ENCODE data around the gene NLGN2.

DNA sequence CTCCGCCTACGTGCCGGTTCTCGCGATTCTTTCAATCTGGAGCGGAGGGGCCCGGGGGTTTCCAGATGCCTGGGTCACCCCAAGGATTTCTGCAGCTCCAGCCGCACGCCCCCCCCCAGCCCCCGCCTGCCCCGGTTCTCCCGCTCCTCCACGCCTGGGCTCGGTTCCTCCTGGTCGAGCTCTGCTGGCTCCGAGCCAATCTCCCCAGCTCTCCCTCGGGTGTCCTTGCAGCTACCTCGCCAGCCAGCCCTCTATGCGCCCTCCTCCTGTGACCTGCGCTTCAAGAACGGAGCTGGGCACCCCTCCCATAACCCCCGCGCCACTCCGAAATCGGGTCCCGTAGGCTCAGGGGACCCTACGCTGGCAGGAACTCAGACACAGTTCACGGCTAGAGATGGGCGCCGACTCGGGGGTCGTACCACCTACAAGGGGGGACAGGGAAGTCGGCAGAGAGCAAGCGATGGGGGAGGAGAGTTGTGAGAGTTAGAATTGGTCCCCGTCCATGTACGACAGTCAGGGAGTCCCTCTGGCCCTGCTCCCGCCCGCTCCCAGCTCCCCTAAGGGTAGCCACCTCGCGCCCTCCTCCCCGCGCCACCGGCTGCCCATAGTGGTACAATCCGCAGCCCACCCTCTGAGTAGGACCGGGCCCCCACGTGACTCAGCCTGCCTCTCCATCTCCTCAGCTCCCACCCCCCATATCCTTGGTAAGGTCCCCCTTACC, 32.6 kb downstream of the NLGN2 start:
- TF ChIP-seq EP300 (IDR thresholded peaks at IDR 0.05), result no peak
- TF ChIP-seq, protein P1, sequence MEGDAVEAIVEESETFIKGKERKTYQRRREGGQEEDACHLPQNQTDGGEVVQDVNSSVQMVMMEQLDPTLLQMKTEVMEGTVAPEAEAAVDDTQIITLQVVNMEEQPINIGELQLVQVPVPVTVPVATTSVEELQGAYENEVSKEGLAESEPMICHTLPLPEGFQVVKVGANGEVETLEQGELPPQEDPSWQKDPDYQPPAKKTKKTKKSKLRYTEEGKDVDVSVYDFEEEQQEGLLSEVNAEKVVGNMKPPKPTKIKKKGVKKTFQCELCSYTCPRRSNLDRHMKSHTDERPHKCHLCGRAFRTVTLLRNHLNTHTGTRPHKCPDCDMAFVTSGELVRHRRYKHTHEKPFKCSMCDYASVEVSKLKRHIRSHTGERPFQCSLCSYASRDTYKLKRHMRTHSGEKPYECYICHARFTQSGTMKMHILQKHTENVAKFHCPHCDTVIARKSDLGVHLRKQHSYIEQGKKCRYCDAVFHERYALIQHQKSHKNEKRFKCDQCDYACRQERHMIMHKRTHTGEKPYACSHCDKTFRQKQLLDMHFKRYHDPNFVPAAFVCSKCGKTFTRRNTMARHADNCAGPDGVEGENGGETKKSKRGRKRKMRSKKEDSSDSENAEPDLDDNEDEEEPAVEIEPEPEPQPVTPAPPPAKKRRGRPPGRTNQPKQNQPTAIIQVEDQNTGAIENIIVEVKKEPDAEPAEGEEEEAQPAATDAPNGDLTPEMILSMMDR (IDR thresholded peaks at IDR 0.05), result no peak
- no peak for TF ChIP-seq POLR2A (IDR thresholded peaks at IDR 0.05)
